Measurements from ENCODE around the gene MAGOH. TPM values are rescaled to one million over a fixed set of nuclear protein-coding genes. Genes with fewer than 3 reads are reported as not detected.

MAGOH gene
- 10 to 100 TPM in 3 of 4 donors, 1 to 10 TPM in 1; 5.0 to 48.6 (median 23.5) TPM for total RNA-seq

- intact Hi-C loops (cut with DNase I; ENCODE audit: low total_unique reads) (no loop called here), in situ Hi-C loops (cut with MboI; ENCODE audit: low pct_ligation_motif_present in 1 of 4, low pct_unique_long_range_greater_than_20kb in 1 of 4, low sequenced_read_pairs in 3 of 4) (no loop called here)
- peak; percentile 96 for DNase-seq
- H3K36me3 ChIP-seq: peaks cover 0 to 15% (median 2%) of the 10 kb centered on the region in 4 donors
- TF ChIP-seq CTCF (IDR thresholded peaks at IDR 0.05) (no peak), EP300 (IDR thresholded peaks at IDR 0.05; ENCODE audit: low read depth) (no peak), POLR2AphosphoS5 (IDR thresholded peaks at IDR 0.05) (peak; percentile 91 to 94 (median 94)), POLR2A (IDR thresholded peaks at IDR 0.05) (peak; percentile 78)
- no peaks in the 10 kb centered on the region for H3K27me3 ChIP-seq
- peak within 1 kb of the TSS; percentile 76 to 89 (median 81) for H3K27ac ChIP-seq
- peak within 1 kb of the TSS; percentile 71 to 93 (median 84) for H3K4me3 ChIP-seq
- 7 to 8% methylated on average over 18 to 55 of the region's 64 CpGs for WGBS, 2 donors (ENCODE audit: low coverage in 1 of 2)
- H3K9me3 ChIP-seq: no peaks in the 10 kb centered on the region
- H3K4me1 ChIP-seq: peaks cover 12 to 28% (median 19%) of the 10 kb centered on the region in 4 donors
Observed at GRCh38 chr1:53238197-53239155, at the start of gene MAGOH. Gene MAGOH (minus strand): TSS chr1:53238518. CDS start chr1:53238448, 70 bp downstream.

GRCh38 chr1:53286955-53287354, 48.6 kb upstream of the MAGOH start:
- no peak overlapping the region for H3K4me3 ChIP-seq
- intact Hi-C loops (cut with DNase I; ENCODE audit: low total_unique reads): no loop called here

DNA sequence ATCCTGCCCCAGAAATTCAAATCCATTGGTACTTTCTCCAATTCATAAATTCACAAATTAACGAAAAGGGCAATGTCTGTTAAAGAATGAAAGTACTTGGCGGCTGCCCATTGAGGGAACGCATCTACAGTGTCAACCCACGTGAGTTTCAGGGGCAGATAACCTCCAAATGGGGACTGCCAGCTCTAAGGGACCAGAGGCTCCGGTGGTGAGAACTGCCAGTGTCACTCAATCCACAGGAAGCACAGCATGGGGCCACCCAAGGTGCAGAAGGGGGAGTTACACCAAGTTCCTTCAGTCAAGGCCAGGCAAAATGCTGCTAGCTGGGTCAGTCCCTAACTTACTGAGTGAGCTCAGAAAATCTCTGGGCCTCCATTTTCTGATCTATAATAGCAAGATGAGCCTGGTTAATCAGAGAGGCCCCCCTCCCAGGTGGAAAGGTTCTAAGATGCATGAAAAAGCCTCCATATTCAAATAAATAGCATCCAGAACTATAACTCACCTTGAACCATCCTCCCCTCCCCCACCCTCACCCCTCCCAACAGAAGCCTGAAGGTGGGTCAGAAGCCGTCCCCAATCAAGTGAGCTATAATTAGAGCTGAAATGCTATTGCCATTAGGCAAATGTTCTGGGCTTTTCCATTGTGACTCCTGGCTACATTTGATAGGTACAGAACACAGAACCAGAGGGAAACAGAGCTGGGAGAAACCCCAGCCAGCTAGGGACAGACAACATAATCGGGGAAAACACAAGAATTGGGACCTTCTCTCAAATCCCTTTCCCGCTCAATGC, 47.8 kb upstream of the MAGOH start:
- H3K4me1 ChIP-seq: no peaks in the 10 kb centered on the region
- H3K27me3 ChIP-seq: no peaks in the 10 kb centered on the region
- intact Hi-C loops (cut with DNase I; ENCODE audit: low total_unique reads) (no loop called here), in situ Hi-C loops (cut with MboI; ENCODE audit: low pct_ligation_motif_present in 1 of 4, low pct_unique_long_range_greater_than_20kb in 1 of 4, low sequenced_read_pairs in 3 of 4) (loop anchor here in 2 of 4 donors (10.0 to 25.0 kb wide), 2 partner anchors 109 to 476 kb away; no protein-coding TSS in a partner anchor)
- 79 to 82% methylated on average over 7 to 8 of the region's 8 CpGs for WGBS, 2 donors (ENCODE audit: low coverage in 1 of 2)
- no peak for DNase-seq
- no peak overlapping the region for H3K4me3 ChIP-seq
- H3K36me3 ChIP-seq: no peaks in the 10 kb centered on the region
- no peak for TF ChIP-seq POLR2A (IDR thresholded peaks at IDR 0.05)
- no peak for TF ChIP-seq EP300 (IDR thresholded peaks at IDR 0.05; ENCODE audit: low read depth)
- TF ChIP-seq POLR2AphosphoS5 (IDR thresholded peaks at IDR 0.05): no peak
- TF ChIP-seq CTCF (IDR thresholded peaks at IDR 0.05): no peak
- H3K9me3 ChIP-seq: no peaks in the 10 kb centered on the region
- H3K27ac ChIP-seq: no peak overlapping the region

More at GRCh38 chr1:53286955-53287354, 48.6 kb upstream of the MAGOH start:
- TF ChIP-seq POLR2AphosphoS5 (IDR thresholded peaks at IDR 0.05): no peak
- TF ChIP-seq CTCF (IDR thresholded peaks at IDR 0.05): no peak
- no peak for TF ChIP-seq EP300 (IDR thresholded peaks at IDR 0.05; ENCODE audit: low read depth)
- no peak for TF ChIP-seq POLR2A (IDR thresholded peaks at IDR 0.05)
- Histone ChIP-seq H3K9me3 (no peaks in the 10 kb centered on the region), H3K4me1 (no peaks in the 10 kb centered on the region), H3K36me3 (no peaks in the 10 kb centered on the region), H3K27me3 (no peaks in the 10 kb centered on the region), H3K27ac (no peak overlapping the region)
- no peak for DNase-seq
- 87 to 92% methylated on average over 2 to 4 of the region's 4 CpGs for WGBS, 2 donors (ENCODE audit: low coverage in 1 of 2)
- in situ Hi-C loops (cut with MboI; ENCODE audit: low pct_ligation_motif_present in 1 of 4, low pct_unique_long_range_greater_than_20kb in 1 of 4, low sequenced_read_pairs in 3 of 4): loop anchor here in 2 of 4 donors (10.0 to 25.0 kb wide), 2 partner anchors 108 to 475 kb away; no protein-coding TSS in a partner anchor

Data from transverse colon (tissue), 4 donors.